Astrocyte of the cerebellum (primary cell): ENCODE data around the gene PCSK5.

Experiments used
- DNase-seq: peaks from one replicate; pipeline ENCODE4 v3.0.0-alpha.2; 2011; ENCODE audit warnings: low read depth
- H3K4me3 ChIP-seq: 2 replicates; pipeline ENCODE4 v1.5.1; 2011; ENCODE audit warnings: mild to moderate bottlenecking, low read depth, low read length, moderate library complexity
- CTCF ChIP-seq: IDR thresholded peaks from 2 replicates; pipeline ENCODE4 v1.5.1; 2012; ENCODE audit warnings: low read length, low read depth, moderate library complexity, mild to moderate bottlenecking; ENCODE audit errors: missing control alignments
- in situ Hi-C: cut with HindIII; loops from 2 replicates; pipeline ENCODE4 v1.10.0; 2017; ENCODE audit warnings: low sequenced_read_pairs

Gene PCSK5

GRCh38 chr9:76115982-76116646 is 225.6 kb downstream of the PCSK5 start:
- DNase-seq, result no peak
- no peak for TF ChIP-seq CTCF
- in situ Hi-C loops, result no loop called here
- no peak overlapping the region for H3K4me3 ChIP-seq

GRCh38 chr9:76116913-76117312 is 226.4 kb downstream of the PCSK5 start:
- in situ Hi-C loops, result no loop called here
- no peak for DNase-seq
- TF ChIP-seq CTCF, result no peak
- no peak overlapping the region for H3K4me3 ChIP-seq

- in situ Hi-C loops, result no loop called here
- no peak for TF ChIP-seq CTCF
- DNase-seq, result no peak
- H3K4me3 ChIP-seq, result no peak overlapping the region
Observed at GRCh38 chr9:76127637-76128036, 237.2 kb downstream of the PCSK5 start.

- DNase-seq, result peak; percentile 34
- in situ Hi-C loops, result no loop called here
- no peak for TF ChIP-seq CTCF
- no peak overlapping the region for H3K4me3 ChIP-seq
Observed at GRCh38 chr9:76135902-76136301, 245.4 kb downstream of the PCSK5 start.

- TF ChIP-seq CTCF, result no peak
- peak; percentile 42 for DNase-seq
- H3K4me3 ChIP-seq, result no peak overlapping the region
- in situ Hi-C loops, result no loop called here
Observed at GRCh38 chr9:76136986-76137385, 246.5 kb downstream of the PCSK5 start.

- in situ Hi-C loops, result no loop called here
- DNase-seq, result no peak
- TF ChIP-seq CTCF, result no peak
- H3K4me3 ChIP-seq, result no peak overlapping the region
Observed at GRCh38 chr9:76137931-76138330, 247.5 kb downstream of the PCSK5 start.
